Kasumi-1 (cell line): ENCODE results near the gene TMEM135.

Experiments used
- DNase-seq, 2 experiments: peaks; one replicate each; lab custom pipeline; 2025; lab: John Stamatoyannopoulos, UW

The TMEM135 gene

GRCh38 chr11:87353771-87354345, 316.1 kb downstream of the TMEM135 start:
- DNase-seq, result no peak

- no peak for DNase-seq
These were observed 317.9 kb downstream of the TMEM135 start for GRCh38 chr11:87355596-87355995.

- DNase-seq, result no peak
These were observed 318.7 kb downstream of the TMEM135 start for GRCh38 chr11:87356428-87356827.

GRCh38 chr11:87358461-87358860, 320.7 kb downstream of the TMEM135 start:
- no peak for DNase-seq

- DNase-seq, result no peak
These were observed 321.7 kb downstream of the TMEM135 start for GRCh38 chr11:87359401-87359800.

- DNase-seq, result no peak
These were observed 324.2 kb downstream of the TMEM135 start for GRCh38 chr11:87361891-87362290.

- DNase-seq, result no peak
These were observed 328.6 kb downstream of the TMEM135 start for GRCh38 chr11:87366346-87366745.

GRCh38 chr11:87366763-87367405, 329.1 kb downstream of the TMEM135 start:
- no peak for DNase-seq

- no peak for DNase-seq
These were observed 330.4 kb downstream of the TMEM135 start for GRCh38 chr11:87368151-87368550.

- DNase-seq, result no peak
These were observed 331.2 kb downstream of the TMEM135 start for GRCh38 chr11:87368858-87369480.

GRCh38 chr11:87369888-87370287, 332.2 kb downstream of the TMEM135 start:
- no peak for DNase-seq

GRCh38 chr11:87372065-87372464, 334.3 kb downstream of the TMEM135 start:
- DNase-seq, result no peak
